GM10248 (cell line): Measurements from ENCODE around the gene HORMAD2.

ENCODE experiments used
- CTCF ChIA-PET: fragments of 300-600 bp; sonication (Branson Sonifier 250); formaldehyde crosslinking; extraction: SDS; loops from one replicate; lab custom pipeline; 2021; ENCODE audit warnings: antibody characterized with exemption; lab: Yijun Ruan, JAX
- POLR2A ChIA-PET: fragments of 350-650 bp; sonication (Branson Sonifier 250); formaldehyde crosslinking; extraction: SDS; loops from one replicate; lab custom pipeline; 2020; ENCODE audit warnings: antibody characterized with exemption; lab: Yijun Ruan, JAX
- DNase-seq: peaks from one replicate; pipeline ENCODE4 v3.0.0; 2012; ENCODE audit errors: extremely low spot score
- TF ChIP-seq, protein P1 (sequence below): IDR thresholded peaks from 2 replicates; pipeline ENCODE4 v1.5.1; 2012; ENCODE audit warnings: mild to moderate bottlenecking, low read depth; ENCODE audit errors: extremely low read depth, missing control alignments, control extremely low read depth

The HORMAD2 gene

DNA sequence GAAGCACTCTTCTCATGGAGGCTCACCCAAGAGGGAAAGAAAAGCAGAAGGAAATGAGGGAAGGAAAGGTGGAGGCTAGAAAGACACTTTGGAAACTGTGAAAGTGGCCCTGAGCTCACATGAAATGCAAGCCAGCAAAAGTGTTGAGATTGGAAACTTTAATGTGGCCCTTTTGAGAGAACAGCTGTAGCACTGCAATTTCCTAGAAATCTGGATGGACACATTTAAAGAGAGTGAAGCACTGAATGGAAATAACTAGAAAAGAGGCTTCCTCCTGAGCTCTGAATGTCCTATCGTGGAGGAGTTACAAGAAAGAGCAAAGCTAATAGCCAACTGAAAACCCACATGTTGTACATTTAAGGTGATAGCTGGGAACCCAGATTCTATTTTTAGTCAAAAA lies 110.3 kb downstream of the HORMAD2 start:
- ChIA-PET POLR2A (no interaction called here), CTCF (interaction anchor here (1.3 to 1.4 kb wide), 2 partner anchors 11 to 66 kb away, joined by 3 to 5 read pairs; no protein-coding TSS in a partner anchor)
- TF ChIP-seq, protein P1, sequence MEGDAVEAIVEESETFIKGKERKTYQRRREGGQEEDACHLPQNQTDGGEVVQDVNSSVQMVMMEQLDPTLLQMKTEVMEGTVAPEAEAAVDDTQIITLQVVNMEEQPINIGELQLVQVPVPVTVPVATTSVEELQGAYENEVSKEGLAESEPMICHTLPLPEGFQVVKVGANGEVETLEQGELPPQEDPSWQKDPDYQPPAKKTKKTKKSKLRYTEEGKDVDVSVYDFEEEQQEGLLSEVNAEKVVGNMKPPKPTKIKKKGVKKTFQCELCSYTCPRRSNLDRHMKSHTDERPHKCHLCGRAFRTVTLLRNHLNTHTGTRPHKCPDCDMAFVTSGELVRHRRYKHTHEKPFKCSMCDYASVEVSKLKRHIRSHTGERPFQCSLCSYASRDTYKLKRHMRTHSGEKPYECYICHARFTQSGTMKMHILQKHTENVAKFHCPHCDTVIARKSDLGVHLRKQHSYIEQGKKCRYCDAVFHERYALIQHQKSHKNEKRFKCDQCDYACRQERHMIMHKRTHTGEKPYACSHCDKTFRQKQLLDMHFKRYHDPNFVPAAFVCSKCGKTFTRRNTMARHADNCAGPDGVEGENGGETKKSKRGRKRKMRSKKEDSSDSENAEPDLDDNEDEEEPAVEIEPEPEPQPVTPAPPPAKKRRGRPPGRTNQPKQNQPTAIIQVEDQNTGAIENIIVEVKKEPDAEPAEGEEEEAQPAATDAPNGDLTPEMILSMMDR, result no peak
- DNase-seq, result no peak

DNA sequence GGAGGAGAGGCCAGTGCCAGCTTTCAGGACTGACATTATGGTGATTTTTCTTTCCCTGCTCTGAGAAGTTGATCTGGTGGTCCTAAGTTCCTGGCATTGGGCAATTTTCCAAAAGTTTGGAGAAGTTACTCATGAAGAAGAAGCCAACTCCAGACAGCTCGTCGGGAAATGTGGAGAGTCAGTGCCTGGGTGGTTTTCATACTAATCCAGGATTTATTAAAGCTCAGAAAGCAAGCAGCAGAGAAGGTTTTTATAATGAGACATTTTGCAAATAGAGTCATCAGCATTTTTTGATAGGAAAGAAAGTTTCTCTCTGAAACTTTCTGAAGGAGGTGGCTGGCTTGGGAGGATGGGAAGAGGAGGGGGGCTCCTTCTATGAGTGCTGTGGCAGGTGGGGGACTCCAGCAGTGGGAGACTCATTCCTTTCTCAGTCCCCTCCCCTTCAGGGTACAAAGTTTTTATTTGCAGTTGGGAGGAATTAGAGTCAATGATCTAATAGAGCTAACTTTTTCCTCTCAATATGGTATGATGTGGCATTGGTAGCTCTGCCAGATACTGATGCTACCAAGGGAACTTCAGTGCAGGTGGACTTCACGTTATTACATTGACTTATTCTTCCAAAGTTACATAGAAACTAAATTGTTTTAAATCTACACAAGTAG lies 110.9 kb downstream of the HORMAD2 start:
- DNase-seq, result no peak
- CTCF ChIA-PET, result interaction anchor here (1.1 to 1.4 kb wide), 4 partner anchors 9 to 72 kb away, joined by 3 to 5 read pairs (median 4); no protein-coding TSS in a partner anchor
- POLR2A ChIA-PET, result no interaction called here
- TF ChIP-seq, protein P1, result no peak

DNA sequence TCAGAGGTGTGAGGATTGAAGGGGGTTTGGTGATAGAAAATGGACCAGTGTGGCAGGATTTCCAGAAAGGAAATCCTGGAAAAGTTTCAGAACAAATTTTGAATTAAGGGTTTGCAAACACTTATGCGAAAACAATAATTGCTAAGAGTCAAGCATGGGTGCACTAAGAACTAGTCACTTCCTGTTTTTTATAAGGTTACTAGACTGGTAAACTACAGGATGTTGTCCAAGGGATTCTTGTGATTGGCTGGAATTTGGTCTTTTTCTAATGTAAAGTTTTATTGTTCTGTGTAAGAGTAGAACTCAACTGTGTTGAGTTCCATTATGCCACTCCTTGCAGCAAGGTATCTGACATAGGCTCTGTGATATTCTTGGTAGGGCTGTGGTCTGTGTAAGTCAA lies 112.2 kb downstream of the HORMAD2 start:
- TF ChIP-seq, protein P1, result no peak
- peak; percentile 15 for DNase-seq
- POLR2A ChIA-PET, result no interaction called here
- CTCF ChIA-PET, result interaction anchor here (1.0 to 1.4 kb wide), 2 partner anchors 14 to 71 kb away, joined by 4 read pairs; no protein-coding TSS in a partner anchor

DNA sequence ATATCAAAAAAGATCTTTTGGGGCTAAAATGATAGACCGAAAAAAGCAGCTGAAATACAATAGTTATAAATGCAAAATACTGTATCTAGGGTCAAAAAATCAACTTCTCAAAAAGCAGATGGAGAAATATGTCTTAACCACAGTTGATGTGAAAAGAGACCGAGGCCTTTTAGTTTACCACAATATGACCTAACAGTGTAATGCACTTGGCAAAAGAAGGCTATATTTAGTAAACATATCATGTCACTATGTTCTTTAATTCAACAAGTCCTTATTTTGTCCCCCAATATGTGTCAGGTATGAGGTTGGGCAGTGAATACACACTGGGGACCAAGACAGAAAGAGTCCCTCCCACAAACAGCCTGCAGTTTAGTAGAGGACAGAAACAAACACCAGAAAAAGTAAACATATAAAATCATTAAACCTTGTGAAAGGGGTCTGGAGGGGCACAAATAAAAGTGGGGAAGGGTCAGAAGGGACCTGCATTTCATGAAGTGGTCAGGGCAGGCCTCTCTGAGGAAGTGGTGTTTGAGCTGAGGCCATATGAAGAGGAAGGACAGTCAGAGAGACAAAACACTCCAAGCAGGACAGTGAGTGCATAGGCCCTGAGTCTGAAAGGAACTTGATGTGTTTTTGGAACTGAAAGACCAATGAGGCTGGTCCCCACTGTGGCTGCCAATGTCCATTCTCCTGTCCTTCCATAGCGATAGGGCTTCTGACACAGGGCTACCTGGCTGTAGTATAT lies 112.9 kb downstream of the HORMAD2 start:
- POLR2A ChIA-PET, result no interaction called here
- CTCF ChIA-PET, result no interaction called here

DNA sequence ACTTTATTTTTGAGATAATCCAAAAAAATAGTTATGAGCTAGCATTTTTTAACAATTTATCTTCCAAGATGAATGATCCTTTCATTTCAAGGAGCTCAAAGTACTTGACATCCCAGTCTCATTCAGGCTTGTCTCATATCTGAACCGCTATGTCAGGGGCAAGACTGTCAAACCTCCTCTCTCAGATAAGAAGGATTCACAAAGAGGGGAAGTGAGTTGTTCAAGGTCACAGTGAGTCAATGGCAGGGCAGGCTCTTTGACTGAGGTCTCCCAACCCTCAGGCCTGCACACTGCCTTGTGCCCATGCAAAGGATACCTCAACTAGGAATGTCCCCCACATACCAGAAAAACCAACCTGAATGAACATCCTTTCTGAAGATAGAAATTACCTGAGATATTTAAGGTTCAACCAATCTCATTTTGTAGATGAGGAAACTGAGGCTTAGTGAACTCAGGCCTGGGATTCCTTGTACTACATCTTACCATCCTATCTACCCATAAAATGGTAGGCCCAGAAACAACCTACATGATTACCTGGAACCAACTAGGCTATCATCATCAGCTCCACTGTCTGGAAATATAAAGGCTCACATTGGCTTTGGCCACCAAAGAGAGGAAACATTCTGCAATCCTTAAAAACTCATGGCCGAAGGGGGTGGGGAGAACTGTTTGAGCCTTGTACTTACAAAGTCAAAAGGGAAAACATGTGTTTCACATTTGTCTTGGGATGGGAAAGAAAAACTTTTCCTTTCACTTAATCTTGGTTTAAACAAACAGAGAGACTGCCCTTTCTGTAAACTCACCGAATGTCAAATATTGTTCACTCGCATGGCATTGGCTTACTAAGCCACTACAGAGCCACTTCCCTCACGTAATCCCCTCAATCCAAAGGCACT lies 115.2 kb downstream of the HORMAD2 start:
- no peak for DNase-seq
- POLR2A ChIA-PET, result no interaction called here
- TF ChIP-seq, protein P1, result no peak
- CTCF ChIA-PET, result interaction anchor here (0.7 to 1.4 kb wide), 5 partner anchors 8 to 563 kb away, joined by 3 read pairs; no protein-coding TSS in a partner anchor

More for the DNA sequence above, 112.9 kb downstream of the HORMAD2 start:
- TF ChIP-seq, protein P1, result no peak
- no peak for DNase-seq
